ENCODE data around the gene STX1B. TPM values are rescaled to one million over a fixed set of nuclear protein-coding genes. Genes with fewer than 3 reads are reported as not detected.
"Not testable (repeated sequence)": the region's sequence is repeated elsewhere in the genome, so short reads cannot be mapped to it uniquely, and the experiment has no call there.

The STX1B gene
- total and polyA plus RNA-seq, 4 experiments from 2014 or later: 1.5 to 2.4 TPM; not detected in 2

- ChIA-PET POLR2A (ENCODE audit: partially characterized antibody) (interaction anchor here (1.6 kb wide), 1 partner anchor 95 kb away, joined by 5 read pairs; no protein-coding TSS in a partner anchor), CTCF (ENCODE audit: partially characterized antibody) (interaction anchor here (2.9 to 6.9 kb wide), 4 partner anchors 14 to 519 kb away, joined by 7 to 70 read pairs (median 46); partner anchors contain the start of gene ARMC5)
- DNase-seq; H3K27me3 Mint-ChIP-seq; H3K36me3 Mint-ChIP-seq; H3K9me3 ChIP-seq (ENCODE audit: control insufficient read depth in 1 of 2, low read length in 2 of 2); H3K27me3 ChIP-seq (ENCODE audit: insufficient read depth, low read length); H3K9me3 Mint-ChIP-seq; H3K36me3 ChIP-seq (ENCODE audit: insufficient read depth, low read length); H3K4me3 ChIP-seq (ENCODE audit: low read length in 2 of 2); H3K27ac ChIP-seq (ENCODE audit: low read depth, low read length); intact Hi-C loops (cut with micrococcal nuclease); H3K4me3 Mint-ChIP-seq; H3K27ac Mint-ChIP-seq: not testable (repeated sequence)
- H3K4me1 ChIP-seq (ENCODE audit: insufficient read depth, low read length): peaks cover 16% of the 10 kb centered on the region
- H3K4me1 Mint-ChIP-seq: peaks cover 15 to 32% (median 26%) of the 10 kb centered on the region in 4 donors
Observed at GRCh38 chr16:30939571-30939970, 70.9 kb downstream of the STX1B start.

Other genes starting within 250 kb of the STX1B start
- gene CFAP119, start 248.6 kb downstream of the STX1B start, total RNA-seq: 1 to 10 TPM; 2.6 to 3.4 TPM
- under 1 TPM; 0.22 to 0.42 TPM for gene CFAP119, start 248.6 kb downstream of the STX1B start, polyA plus RNA-seq
- 100 to 1,000 TPM; 101 to 109 TPM for gene RNF40, start 248.3 kb downstream of the STX1B start, total RNA-seq
- 10 to 100 TPM; 16.6 to 52.4 TPM for gene RNF40, start 248.3 kb downstream of the STX1B start, polyA plus RNA-seq
- 1 to 10 TPM; 4.7 to 5.4 TPM for gene ZNF629, start 223.4 kb downstream of the STX1B start, total RNA-seq
- gene ZNF629, start 223.4 kb downstream of the STX1B start, polyA plus RNA-seq: under 1 TPM; 0.07 to 0.94 TPM
- gene BCL7C, start 116.6 kb downstream of the STX1B start, total RNA-seq: 10 to 100 TPM; 25.5 to 27.3 TPM
- gene BCL7C, start 116.6 kb downstream of the STX1B start, polyA plus RNA-seq: 10 to 100 TPM; 45.4 to 53.1 TPM
- under 1 TPM; 0.19 to 0.26 TPM for gene CTF1, start 114.0 kb downstream of the STX1B start, total RNA-seq
- not detected for gene CTF1, start 114.0 kb downstream of the STX1B start, polyA plus RNA-seq
- 10 to 100 TPM; 15.6 to 15.8 TPM for gene FBXL19, start 87.1 kb downstream of the STX1B start, total RNA-seq
- under 1 TPM in 1 of 2 donors, not detected in 1; 0.16 TPM for gene FBXL19, start 87.1 kb downstream of the STX1B start, polyA plus RNA-seq
- 10 to 100 TPM; 19.3 to 22.0 TPM for gene ORAI3, start 61.6 kb downstream of the STX1B start, total RNA-seq
- gene ORAI3, start 61.6 kb downstream of the STX1B start, polyA plus RNA-seq: 10 to 100 TPM; 16.2 to 17.5 TPM
- gene SETD1A, start 52.9 kb downstream of the STX1B start, total RNA-seq: 10 to 100 TPM; 32.1 to 33.2 TPM
- gene SETD1A, start 52.9 kb downstream of the STX1B start, polyA plus RNA-seq: 1 to 10 TPM in 1 of 2 donors, not detected in 1; 5.6 TPM
- 1 to 10 TPM; 3.6 to 4.3 TPM for gene HSD3B7, start 25.4 kb downstream of the STX1B start, total RNA-seq
- 1 to 10 TPM in 1 of 2 donors, under 1 TPM in 1; 0.08 to 1.2 TPM for gene HSD3B7, start 25.4 kb downstream of the STX1B start, polyA plus RNA-seq
- gene STX4, start 22.9 kb upstream of the STX1B start, total RNA-seq: 100 to 1,000 TPM; 106 to 111 TPM
- gene STX4, start 22.9 kb upstream of the STX1B start, polyA plus RNA-seq: 10 to 100 TPM; 21.2 to 33.0 TPM
- gene ZNF668, start 63.6 kb upstream of the STX1B start, total RNA-seq: 10 to 100 TPM; 11.7 to 13.6 TPM
- 1 to 10 TPM; 3.0 to 6.8 TPM for gene ZNF668, start 63.6 kb upstream of the STX1B start, polyA plus RNA-seq
- 10 to 100 TPM; 46.9 to 47.0 TPM for gene ZNF646, start 63.8 kb upstream of the STX1B start, total RNA-seq
- gene ZNF646, start 63.8 kb upstream of the STX1B start, polyA plus RNA-seq: 1 to 10 TPM in 1 of 2 donors, under 1 TPM in 1; 0.77 to 8.9 TPM
- 10 to 100 TPM; 13.3 to 13.5 TPM for gene PRSS53, start 78.3 kb upstream of the STX1B start, total RNA-seq
- under 1 TPM; 0.43 to 0.69 TPM for gene PRSS53, start 78.3 kb upstream of the STX1B start, polyA plus RNA-seq
- 10 to 100 TPM; 48.9 to 51.3 TPM for gene VKORC1, start 84.2 kb upstream of the STX1B start, total RNA-seq
- gene VKORC1, start 84.2 kb upstream of the STX1B start, polyA plus RNA-seq: 100 to 1,000 TPM in 1 of 2 donors, 10 to 100 TPM in 1; 93.7 to 114 TPM
- gene BCKDK, start 97.7 kb upstream of the STX1B start, total RNA-seq: 10 to 100 TPM; 17.0 to 21.1 TPM
- gene BCKDK, start 97.7 kb upstream of the STX1B start, polyA plus RNA-seq: 10 to 100 TPM; 22.3 to 24.3 TPM
- 10 to 100 TPM; 90.8 to 94.2 TPM for gene KAT8, start 107.0 kb upstream of the STX1B start, total RNA-seq
- 10 to 100 TPM; 37.5 to 68.8 TPM for gene KAT8, start 107.0 kb upstream of the STX1B start, polyA plus RNA-seq
- gene PRSS8, start 125.1 kb upstream of the STX1B start, total RNA-seq: not detected
- under 1 TPM in 1 of 2 donors, not detected in 1; 0.33 TPM for gene PRSS8, start 125.1 kb upstream of the STX1B start, polyA plus RNA-seq
- under 1 TPM; 0.33 to 0.67 TPM for gene PRSS36, start 139.4 kb upstream of the STX1B start, total RNA-seq
- under 1 TPM; 0.47 to 0.94 TPM for gene PRSS36, start 139.4 kb upstream of the STX1B start, polyA plus RNA-seq
- gene FUS, start 169.5 kb upstream of the STX1B start, total RNA-seq: 100 to 1,000 TPM; 500 to 536 TPM
- 100 to 1,000 TPM in 1 of 2 donors, 10 to 100 TPM in 1; 88.1 to 163 TPM for gene FUS, start 169.5 kb upstream of the STX1B start, polyA plus RNA-seq
- gene PYCARD, start 192.1 kb upstream of the STX1B start, total RNA-seq: 10 to 100 TPM; 25.9 to 26.6 TPM
- gene PYCARD, start 192.1 kb upstream of the STX1B start, polyA plus RNA-seq: 10 to 100 TPM; 52.4 to 60.6 TPM
- not detected for gene TRIM72, start 203.5 kb upstream of the STX1B start, total RNA-seq
- gene TRIM72, start 203.5 kb upstream of the STX1B start, polyA plus RNA-seq: not detected
- gene PYDC1, start 206.5 kb upstream of the STX1B start, total RNA-seq: not detected
- not detected for gene PYDC1, start 206.5 kb upstream of the STX1B start, polyA plus RNA-seq
- gene ITGAM, start 249.3 kb upstream of the STX1B start, total RNA-seq: 1 to 10 TPM; 1.4 to 2.2 TPM
- gene ITGAM, start 249.3 kb upstream of the STX1B start, polyA plus RNA-seq: 1 to 10 TPM; 2.0 to 2.1 TPM

Data from CD4-positive, alpha-beta memory T cell (primary cell).